RWPE2 (cell line): ENCODE data around the gene AMD1.

Source experiments
- ATAC-seq: fragments of 200-7000 bp; cut with Tn5 transposase; 3 replicates; pipeline ENCODE4 v1.9.1; 2021; ENCODE audit warnings: low read depth
- DNase-seq: peaks from one replicate; pipeline ENCODE4 v3.0.0-alpha.2; 2020; ENCODE audit warnings: low spot score
- H3K27ac ChIP-seq: fragments of 450-650 bp; 2 replicates; pipeline ENCODE4 v1.5.1; 2017; ENCODE audit warnings: mild to moderate bottlenecking; ENCODE audit not compliant: poor library complexity, severe bottlenecking
- H3K27me3 ChIP-seq: fragments of 250-450 bp; sonication (Bioruptor Pico); 2 replicates; pipeline ENCODE4 v1.5.1; 2021; ENCODE audit warnings: mild to moderate bottlenecking, moderate library complexity; ENCODE audit not compliant: insufficient read depth, poor library complexity, severe bottlenecking
- H3K36me3 ChIP-seq: fragments of 250-450 bp; sonication (Bioruptor Pico); 2 replicates; pipeline ENCODE4 v1.5.1; 2020; ENCODE audit warnings: low read depth, mild to moderate bottlenecking, moderate library complexity
- H3K4me1 ChIP-seq: fragments of 250-450 bp; sonication (Bioruptor Pico); 2 replicates; pipeline ENCODE4 v1.5.1; 2021; ENCODE audit warnings: mild to moderate bottlenecking, moderate library complexity; ENCODE audit not compliant: insufficient read depth, poor library complexity, severe bottlenecking
- H3K4me3 ChIP-seq: fragments of 250-450 bp; sonication (Bioruptor Pico); 2 replicates; pipeline ENCODE4 v1.5.1; 2021; ENCODE audit warnings: mild to moderate bottlenecking, moderate library complexity; ENCODE audit not compliant: severe bottlenecking
- H3K9me3 ChIP-seq: fragments of 250-450 bp; sonication (Bioruptor Pico); 2 replicates; pipeline ENCODE4 v1.5.1; 2021; ENCODE audit warnings: mild to moderate bottlenecking, moderate library complexity; ENCODE audit not compliant: severe bottlenecking
- CTCF ChIP-seq: fragments of 450-650 bp; IDR thresholded peaks from one replicate; pipeline ENCODE4 v1.5.1; 2017; ENCODE audit warnings: mild to moderate bottlenecking, moderate library complexity; ENCODE audit not compliant: poor library complexity, severe bottlenecking

The AMD1 gene

GRCh38 chr6:110886555-110887167 lies 12.1 kb downstream of the AMD1 start:
- no peak for DNase-seq
- Histone ChIP-seq H3K36me3 (peaks cover 83% of the 10 kb centered on the region), H3K9me3 (no peaks in the 10 kb centered on the region), H3K4me3 (no peak overlapping the region), H3K27ac (no peak overlapping the region), H3K27me3 (no peaks in the 10 kb centered on the region), H3K4me1 (peaks cover 18% of the 10 kb centered on the region)
- TF ChIP-seq CTCF = no peak
- no peak for ATAC-seq

- Histone ChIP-seq H3K4me3 (no peak overlapping the region), H3K4me1 (no peaks in the 10 kb centered on the region), H3K9me3 (no peaks in the 10 kb centered on the region), H3K36me3 (peaks cover 95% of the 10 kb centered on the region), H3K27ac (no peak overlapping the region), H3K27me3 (no peaks in the 10 kb centered on the region)
- ATAC-seq (no peak), DNase-seq (no peak)
- TF ChIP-seq CTCF = no peak
Measured at GRCh38 chr6:110890288-110890687, 15.7 kb downstream of the AMD1 start.

DNA sequence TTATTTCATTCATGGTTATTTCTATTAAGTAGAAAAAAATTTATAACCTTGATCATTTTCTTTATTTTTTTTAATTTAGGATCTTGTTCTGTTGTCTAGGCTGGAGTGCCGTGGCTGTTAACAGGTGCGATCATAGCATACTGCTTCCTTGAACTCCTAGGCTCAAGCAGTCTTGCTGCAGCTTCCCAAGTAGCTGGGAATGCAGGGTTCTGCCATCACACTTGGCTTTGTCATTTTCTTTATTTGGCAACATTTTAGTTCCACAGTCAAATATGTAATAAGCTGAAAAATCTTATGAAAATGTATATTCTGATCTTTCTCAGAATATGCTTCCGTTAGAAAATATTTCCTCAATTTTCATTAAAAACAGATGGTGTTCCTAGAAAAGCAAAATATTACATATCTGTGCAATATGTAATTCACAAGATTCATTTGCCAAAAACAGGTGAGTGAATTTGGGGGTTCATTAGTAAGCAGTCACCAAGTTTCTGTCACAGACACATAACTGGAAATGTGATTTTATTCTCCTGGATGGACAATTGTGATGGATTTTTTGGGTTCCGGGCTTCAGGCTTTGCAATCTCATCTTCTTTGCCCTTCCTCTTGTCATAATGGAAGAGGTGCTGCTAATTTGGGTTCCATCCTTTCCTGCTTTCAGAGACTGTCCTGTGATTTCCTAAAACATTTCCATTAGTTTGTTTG lies 21.5 kb downstream of the AMD1 start:
- Histone ChIP-seq H3K27ac (no peak overlapping the region), H3K27me3 (no peaks in the 10 kb centered on the region), H3K4me3 (no peak overlapping the region), H3K36me3 (peaks cover 73% of the 10 kb centered on the region), H3K4me1 (no peaks in the 10 kb centered on the region), H3K9me3 (no peaks in the 10 kb centered on the region)
- DNase-seq (no peak), ATAC-seq (no peak)
- TF ChIP-seq CTCF = no peak

DNA sequence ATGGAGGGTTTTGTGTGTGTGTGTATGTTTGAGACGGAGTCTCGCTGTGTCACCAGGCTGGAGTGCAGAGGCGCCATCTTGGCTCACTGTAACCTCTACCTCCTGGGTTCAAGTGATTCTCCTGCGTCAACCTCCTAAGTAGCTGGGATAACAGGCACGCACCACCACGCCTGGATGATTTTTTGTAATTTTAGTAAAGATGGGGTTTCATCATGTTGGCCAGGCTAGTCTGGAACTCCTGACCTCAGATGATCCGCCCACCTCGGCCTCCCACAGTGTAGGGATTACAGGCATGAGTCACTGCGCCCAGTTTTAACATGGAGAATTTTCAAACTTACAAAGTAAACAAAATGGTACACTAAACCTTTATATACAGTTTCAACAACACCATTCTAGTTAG lies 22.8 kb downstream of the AMD1 start:
- Histone ChIP-seq H3K36me3 (peaks cover 59% of the 10 kb centered on the region), H3K27ac (no peak overlapping the region), H3K9me3 (no peaks in the 10 kb centered on the region), H3K27me3 (no peaks in the 10 kb centered on the region), H3K4me1 (no peaks in the 10 kb centered on the region), H3K4me3 (no peak overlapping the region)
- no peak for DNase-seq
- TF ChIP-seq CTCF = no peak
- ATAC-seq = no peak

DNA sequence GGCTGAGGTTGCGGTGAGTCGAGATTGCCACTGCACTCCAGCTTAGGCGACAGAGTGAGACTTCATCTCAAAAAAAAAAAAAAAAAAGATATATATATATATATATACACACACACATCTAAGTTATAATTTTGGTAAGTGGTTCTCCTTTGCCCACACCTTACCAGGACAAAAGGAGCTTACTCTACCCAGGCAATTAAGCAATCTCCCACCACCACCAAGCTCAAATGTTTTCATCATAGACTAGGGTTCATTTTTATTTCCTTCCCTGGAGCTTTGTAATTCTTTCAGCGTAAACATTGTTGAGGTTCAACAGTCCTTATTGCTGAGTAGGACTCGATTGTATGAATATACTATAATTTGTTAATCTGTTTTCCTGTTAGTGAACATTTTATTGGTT lies 23.5 kb downstream of the AMD1 start:
- ATAC-seq (no peak), DNase-seq (no peak)
- peaks cover 53% of the 10 kb centered on the region for H3K36me3 ChIP-seq
- H3K4me1 ChIP-seq = no peaks in the 10 kb centered on the region
- H3K27me3 ChIP-seq = no peaks in the 10 kb centered on the region
- no peaks in the 10 kb centered on the region for H3K9me3 ChIP-seq
- H3K4me3 ChIP-seq = no peak overlapping the region
- H3K27ac ChIP-seq = no peak overlapping the region
- TF ChIP-seq CTCF = no peak
